SU-DHL-6 (cell line): ENCODE results near the gene EFS.

Experiments used
- CTCF ChIP-seq: fragments of 200-600 bp; sonication (generic); IDR thresholded peaks from one replicate; pipeline ENCODE4 v1.5.1; 2017; ENCODE audit warnings: antibody characterized with exemption, mild to moderate bottlenecking, low read length, moderate library complexity; ENCODE audit not compliant: insufficient read depth, poor library complexity, severe bottlenecking
- EZH2phosphoT487 ChIP-seq: fragments of 200-600 bp; sonication (generic), shearing (Covaris generic); conservative IDR thresholded peaks from 2 replicates; pipeline ENCODE4 v1.6.1; 2018; ENCODE audit warnings: mild to moderate bottlenecking, antibody characterized with exemption, low read length, moderate library complexity, mixed read lengths

- TF ChIP-seq CTCF, result no peak
- no peak for TF ChIP-seq EZH2phosphoT487
Observed at GRCh38 chr14:23396126-23396525, 31.2 kb upstream of the EFS start.
